HG03354 (cell line): Measurements from ENCODE around the gene TBC1D1.
A peak's percentile ranks its signal among the peaks of the same experiment; 100 is the strongest.

Source experiments
- ATAC-seq: cut with Tn5 transposase; IDR thresholded peaks from one replicate; pipeline ENCODE4 v1.9.1; 2021; ENCODE audit warnings: mild to moderate bottlenecking; ENCODE audit not compliant: unreplicated experiment, poor library complexity, severe bottlenecking

TBC1D1 gene

DNA sequence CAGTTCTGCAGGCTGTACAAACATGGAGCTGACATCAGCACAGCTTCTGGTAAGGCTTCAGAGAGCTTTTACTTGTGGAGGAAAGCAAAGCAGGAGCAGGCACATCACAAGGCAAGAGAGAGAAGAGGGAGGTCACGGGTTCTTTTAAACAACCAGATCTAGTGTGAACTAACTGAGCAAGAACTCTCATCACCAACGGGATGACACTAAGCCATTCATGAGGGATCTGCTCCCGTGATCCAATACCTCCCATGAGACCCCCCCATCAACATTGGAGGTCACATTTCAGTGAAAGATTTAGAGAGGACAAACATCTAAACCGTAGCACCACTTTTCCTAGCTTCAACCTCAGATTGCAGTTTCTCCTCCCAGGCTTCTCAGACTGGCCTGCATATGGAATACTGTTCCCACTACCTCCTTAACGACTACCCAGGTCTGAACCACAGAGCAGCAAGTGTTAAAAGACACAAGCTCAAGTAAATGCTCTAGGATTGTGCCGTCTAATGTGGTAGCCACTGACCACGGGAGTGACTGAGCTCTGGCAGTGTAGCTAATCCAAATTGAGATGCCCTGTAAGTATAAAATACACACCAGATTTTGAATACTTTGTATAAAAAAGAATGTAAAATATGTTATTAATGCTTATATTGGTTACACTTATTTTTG, 262.0 kb downstream of the TBC1D1 start:
- ATAC-seq = no peak

DNA sequence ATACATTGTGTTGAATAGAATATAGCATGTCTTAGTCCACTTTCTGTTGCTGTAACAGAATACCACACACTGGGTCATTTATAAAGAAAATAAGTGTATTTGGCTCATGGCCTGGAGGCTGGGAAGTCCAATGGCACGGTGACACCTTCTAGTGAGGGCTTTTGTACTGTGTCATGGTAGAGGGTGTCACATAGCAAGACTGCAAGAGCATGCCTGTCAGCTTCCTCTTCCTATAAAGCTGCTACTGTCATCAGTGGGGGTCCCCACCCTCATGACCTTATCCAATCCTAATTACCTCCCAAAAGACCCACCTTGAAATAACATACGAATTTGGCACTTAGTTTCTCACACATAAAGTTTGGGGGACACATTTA, 262.5 kb downstream of the TBC1D1 start:
- no peak for ATAC-seq

DNA sequence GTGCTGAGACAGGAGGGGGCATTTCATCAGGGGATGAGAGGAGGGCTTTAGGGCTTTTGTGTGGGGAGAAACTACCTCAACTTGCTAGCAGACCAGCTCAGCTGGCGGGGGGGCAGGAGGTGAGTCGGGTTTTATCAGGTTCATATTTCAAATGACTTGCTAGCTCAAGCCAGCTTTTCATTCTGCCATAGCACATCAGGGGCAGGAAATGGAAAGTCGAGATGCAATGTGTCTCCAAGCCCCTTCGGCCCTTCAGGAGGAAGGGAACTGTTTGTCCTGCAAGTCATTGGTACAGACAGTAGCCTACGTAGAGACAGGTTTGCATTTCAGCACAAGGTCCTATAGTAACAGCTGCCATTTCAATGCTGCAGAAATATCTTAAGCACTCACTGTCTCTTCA, 263.4 kb downstream of the TBC1D1 start:
- no peak for ATAC-seq

DNA sequence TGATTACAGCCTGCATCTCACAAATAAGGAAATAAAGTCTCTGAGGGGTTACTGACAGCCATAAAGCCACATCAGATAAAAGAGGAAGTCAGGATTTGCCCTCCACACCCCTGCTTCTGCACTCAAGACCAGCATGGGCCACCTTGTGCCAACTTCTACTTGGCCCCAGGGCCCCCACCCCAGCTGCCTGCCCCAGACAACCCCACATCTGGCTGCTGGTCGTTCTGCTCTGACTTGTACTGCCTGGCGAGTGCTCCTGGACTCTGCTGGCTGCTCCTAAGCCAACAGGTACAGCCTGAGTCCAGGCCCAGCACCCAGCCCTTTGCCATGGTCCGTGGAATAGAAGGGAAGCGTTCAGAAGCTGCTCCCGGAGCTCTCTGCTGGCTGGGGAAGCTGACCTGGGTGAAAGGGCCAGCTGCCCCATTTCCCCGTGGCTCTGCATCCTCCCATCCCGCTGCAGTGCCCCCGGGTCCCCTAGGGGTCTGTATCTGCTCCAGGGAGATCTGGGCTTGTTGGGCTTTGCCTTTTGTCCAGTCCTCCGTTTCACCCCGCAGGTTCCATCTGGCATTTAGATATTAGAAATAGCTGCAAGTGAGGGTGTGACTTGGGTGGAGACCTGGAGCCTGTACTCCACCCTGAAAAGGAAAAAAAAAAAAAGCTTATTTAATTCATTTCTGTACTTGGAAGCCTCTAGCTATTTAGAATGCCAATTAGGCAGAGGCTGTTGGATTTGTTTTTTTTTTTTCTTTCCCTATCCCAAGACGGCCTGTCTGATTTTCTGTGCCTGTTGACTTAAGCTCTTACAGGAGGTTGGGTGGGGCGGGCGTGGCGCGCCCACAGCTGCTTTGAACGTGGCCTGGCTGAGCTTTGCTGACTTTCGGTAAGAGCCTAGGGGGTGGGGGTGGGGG, 264.1 kb downstream of the TBC1D1 start:
- ATAC-seq = no peak

DNA sequence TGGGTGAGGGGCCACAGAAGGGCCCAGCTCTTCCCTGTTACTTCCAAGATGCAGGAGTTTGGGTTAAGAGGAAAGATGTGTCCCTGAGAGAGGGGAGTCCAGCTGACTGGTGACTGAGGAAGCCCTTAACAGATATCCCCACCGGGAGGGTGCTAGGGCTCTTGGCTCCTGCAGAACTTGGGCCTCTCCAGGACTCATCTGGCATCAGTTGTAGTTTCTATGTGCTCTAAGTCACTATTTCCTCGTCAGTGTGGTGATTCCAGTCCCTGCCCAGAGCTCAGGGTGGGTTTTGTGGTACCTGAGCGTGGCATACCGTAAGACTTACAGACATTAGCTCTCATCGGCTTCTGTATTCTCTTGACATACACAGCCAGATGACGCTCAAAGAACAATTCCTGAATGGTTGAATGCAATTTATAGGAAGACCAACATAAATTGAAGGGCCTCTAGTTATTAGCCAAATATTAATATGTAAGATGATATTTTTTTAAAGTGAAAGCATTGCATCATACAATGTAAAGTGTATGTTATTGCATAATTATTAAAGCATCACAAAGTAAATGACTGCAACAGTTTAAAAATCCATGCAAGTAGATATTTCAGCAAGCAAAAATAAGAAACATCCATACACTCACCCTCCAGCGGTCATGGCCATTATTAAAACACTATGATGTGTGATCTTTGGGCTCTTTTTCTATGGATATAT, 264.9 kb downstream of the TBC1D1 start:
- no peak for ATAC-seq

DNA sequence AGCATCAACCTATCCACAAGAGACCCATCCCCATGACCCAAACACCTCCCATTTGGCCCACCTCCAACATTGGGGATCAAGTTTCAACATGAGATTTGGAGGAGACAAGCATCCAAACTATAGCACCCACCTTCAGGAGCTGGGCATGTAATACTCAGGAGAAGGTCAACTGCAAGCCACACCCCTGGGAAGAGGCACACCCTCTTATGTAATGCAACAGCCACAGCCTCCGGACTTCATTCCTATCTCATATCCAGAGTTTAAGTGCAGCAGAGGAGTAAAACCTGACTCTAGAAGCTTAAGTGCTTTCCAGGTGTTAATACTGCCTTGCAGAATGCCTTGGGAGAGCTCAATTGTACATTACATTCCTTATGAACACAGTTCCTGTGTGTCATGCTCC, 266.7 kb downstream of the TBC1D1 start:
- ATAC-seq = no peak

DNA sequence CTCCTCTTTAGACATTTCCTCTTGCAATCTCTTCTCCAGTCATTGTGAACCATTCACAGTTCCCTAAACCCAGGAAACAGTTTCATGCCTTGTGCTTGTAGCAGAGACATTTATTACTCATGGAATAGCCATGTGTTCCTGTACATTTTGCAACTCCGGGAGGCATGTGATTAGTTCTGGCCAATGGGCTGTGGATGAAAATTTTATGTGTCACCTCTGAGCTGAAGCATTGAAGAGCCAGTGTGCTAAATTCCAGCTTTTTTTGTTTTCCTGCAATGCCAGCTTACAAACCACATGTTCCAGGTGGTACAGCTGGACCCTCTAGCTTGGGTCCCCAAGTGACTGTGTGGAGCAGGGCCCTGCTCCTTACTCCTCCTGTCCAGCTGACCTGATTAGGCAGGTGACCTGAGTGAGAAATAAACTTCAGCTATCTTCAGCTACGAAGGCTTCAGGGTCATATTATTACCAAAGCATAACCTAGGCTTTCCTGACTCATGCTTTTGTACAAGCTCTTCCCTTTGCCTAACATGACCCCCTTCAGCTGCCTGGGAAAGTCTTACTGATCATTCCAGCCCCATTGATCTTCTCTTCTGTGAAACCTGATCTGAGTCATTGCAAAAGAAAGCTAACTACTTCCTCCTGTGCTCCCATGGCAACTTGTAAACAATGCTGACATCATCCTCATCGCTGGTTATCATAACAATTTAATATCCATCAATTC, 269.8 kb downstream of the TBC1D1 start:
- peak; percentile 91 for ATAC-seq

DNA sequence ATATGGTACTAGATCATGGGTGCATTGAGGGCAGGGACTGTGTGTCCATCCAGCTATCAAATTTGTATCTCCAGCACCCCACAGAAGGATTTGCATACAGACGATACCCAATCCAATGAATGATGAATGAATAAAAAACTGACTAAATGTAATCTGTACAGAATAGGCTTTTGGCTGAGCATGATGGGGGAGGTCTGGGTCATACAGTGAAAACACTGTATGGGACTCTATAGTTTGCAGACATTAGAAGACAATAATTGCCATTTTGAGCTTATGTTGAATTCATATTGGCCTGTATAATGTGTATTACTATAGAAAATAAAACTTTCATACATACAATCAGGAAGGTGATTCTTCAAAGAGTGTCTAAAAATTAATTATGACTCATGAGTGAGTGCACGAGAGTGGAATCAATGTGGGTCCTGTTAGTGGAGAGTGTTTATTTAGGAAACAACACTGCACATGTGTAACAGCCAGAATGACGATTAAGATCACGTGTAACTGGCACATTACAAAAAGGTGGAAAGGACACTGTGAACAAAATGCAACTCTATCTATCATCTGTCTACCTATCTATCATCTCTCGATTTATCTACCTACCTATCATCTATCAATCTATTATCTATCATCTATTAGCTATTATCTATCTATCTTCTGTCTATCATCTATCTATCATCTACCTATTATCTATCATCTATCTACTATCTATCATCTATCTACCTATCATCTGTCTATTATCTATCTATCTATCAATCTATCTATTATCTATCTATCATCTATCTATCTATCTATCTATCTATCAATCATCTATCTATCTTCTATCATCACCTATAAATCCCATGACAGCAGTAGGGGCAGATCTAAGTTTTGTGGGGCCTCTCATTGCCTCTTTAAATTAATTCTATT, 270.6 kb downstream of the TBC1D1 start:
- peak; percentile 25 for ATAC-seq

DNA sequence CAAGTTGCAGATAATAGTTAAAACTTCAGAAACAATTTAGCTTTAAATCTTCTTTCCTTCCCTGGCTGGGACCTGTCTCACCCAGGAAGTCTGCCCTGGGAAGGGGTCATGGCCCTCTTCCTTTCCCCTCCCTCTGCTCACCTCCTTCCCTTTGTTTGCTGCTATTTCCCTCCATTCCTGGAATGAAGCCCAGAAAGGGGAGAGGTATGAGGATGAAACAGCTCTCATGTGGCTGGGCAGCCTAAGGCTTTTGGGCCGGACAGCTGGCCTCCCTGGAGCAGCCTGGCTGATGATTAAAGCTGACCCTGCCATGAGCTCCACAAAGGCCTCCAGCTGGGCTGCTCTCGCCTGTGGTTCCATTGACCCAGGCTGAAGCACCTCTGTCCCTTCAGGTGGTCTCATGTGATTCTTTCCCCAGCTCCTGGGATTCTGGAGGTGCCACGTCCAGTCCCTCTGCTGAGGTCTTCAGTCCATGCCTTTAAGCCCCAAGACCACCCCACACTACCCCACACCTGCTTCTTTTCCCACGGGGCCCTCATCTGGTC, 271.4 kb downstream of the TBC1D1 start:
- no peak for ATAC-seq

DNA sequence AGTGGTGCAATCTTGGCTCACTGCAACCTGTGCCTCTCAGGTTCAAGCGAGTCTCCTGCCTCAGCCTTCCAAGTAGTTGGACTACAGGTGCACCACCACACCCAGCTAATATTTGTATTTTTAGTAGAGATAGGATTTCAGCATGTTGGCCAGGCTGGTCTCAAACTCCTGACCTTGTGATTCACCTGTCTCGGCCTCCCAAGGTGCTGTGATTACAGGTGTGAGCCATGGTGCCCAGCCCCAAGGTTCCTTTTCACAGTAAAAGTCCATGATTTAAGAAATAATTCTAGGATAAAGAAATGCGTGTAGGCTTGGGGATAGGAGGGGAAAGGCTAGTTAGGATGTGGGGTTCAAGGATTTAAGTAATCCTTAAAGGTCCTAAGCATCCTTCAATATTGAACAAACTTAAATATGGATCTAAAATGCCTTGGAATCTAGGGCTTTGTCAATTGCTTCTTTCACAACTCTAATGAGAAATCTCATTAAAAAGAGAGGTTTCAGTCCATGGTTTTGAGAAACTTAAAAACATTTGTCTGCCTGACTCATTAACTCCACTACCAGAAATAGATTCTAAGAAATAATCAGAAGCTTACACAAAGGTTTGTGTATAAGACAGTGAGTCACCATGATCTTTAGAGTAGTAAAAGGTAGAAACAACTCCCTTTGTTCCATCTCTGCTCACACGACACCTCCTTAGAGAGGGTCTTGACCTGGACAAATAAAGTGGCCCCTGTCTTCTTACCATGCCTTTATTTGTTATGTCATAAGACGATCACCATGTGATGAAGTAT, 272.5 kb downstream of the TBC1D1 start:
- no peak for ATAC-seq

DNA sequence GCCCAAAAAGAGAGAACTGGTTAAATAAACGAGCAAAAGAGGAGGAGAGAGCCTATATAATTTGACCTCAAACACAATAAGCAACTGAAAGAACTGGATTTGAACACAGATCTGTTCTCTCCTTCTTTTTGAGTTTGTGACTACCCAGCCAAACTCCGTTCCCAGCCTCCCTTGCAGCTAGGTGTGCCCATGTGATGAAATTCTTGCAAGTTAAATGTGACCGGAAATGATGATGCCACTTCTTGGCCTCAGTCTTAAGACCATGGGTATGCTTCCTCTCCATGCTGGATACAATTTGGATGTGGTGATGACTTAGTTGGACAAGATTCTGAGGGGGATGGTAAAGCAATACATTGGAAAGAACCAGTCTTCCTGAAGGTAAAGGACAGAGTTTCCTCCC, 273.5 kb downstream of the TBC1D1 start:
- ATAC-seq = no peak

DNA sequence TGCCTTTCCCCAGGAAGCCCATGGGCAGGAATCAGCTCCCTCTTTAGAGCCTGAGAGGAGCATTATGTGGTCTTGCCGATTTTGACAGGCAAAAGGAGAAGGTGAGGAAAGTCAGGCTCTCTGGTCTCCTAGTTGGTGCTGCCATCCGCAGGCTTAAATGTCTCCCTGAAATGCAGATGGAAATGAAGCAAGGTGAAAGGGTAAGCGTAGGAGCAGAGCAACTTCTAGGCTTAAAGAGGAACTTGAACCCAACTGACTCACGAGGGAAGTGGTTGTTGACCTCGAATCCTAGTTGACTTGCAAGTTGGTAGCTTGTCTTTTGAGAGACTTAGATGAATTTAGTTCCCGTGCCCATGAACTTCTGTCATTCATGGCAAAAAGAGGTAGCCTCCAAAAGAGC, 275.2 kb downstream of the TBC1D1 start:
- no peak for ATAC-seq

DNA sequence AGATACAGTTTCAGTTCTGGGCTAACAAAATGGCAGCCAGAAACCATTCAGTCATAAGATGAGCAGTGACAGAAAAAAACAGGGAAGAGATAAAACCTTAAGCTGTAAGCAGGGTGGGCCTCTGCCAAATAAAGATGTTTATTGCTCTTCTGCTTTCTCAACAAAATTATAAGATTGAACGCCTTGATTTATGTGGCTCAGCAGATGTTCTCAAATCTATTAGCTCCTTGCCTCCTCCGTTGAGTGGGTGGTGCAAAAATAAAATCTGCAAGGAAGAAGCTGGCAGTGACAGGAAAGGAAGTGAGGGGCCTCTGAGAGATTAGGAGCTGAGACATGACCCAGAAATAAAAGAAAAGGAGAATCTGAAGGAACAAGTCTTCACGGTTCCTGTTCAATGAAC, 275.9 kb downstream of the TBC1D1 start:
- no peak for ATAC-seq

DNA sequence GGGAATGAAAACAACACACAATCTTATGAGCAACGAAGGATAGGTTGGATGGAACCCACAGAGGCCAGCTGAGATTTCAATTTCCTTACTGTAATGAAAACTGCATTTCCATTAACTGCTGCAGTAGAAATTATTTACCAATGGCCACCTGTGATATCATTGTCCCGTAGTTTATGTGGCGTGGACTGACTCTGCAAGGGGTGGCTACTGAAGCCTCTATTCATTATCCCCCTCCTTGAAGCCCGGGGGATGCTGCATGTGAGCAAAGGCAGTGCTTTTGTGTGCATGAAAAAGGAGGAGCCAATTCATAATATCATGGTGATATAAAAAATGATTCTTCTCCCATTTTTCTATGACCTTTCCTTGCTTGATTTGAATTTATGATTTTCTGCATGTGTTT, 277.1 kb downstream of the TBC1D1 start:
- ATAC-seq = no peak

DNA sequence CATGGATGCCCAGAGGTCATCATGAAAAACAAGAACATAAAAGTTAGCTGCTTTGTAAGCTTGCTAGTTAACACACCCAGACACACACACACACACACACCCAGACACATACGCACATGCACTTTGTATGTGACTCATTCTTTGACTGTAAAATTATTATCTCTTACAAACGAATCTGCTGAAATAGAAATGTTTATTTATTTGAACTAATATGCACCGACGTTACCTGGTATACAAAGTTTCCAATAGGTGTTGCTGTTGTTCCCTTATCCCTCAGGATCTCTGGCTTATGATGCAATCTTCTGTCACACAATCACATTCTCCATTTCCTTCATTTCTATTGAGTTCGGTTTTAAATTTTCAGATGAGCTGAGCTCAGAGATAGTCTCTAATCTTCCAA, 278.6 kb downstream of the TBC1D1 start:
- no peak for ATAC-seq

DNA sequence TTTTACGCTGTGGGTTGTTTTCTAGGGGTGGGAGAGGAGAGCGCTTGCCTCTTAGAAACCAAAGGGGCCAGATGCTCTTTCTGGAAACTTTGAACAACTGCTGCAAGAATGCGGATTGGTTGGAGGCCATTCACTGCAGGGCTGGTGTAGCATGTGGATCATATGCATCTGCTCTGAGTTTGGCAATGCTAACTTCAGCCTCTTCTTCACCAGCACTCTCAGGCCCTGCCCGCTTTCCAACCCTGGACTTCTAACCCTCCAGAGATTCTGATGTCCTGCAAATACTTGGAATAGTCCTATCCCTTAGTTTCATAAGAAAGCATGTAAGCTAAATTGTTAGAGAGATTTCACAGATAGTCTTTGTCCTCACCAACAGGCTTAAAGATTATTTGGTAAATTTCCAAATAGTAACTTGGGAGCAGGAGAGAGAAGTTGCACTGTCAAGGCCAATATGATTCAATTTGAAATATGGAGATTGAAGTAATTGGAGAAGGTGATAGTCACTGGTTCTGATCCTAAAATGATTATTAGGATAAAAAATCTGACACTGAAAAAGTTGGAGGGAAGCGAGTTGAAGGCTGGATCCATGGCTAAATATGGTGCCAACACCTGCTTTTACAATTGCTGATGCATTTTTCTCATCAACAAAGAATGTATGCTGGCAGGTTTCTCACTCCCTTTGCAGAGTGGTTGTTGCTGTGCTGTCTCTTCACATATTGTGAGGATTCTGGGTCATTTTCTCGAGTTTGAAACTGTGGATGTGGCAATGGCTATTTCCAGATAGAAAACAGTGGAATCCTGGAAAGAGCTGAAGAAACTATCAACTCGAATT, 279.7 kb downstream of the TBC1D1 start:
- ATAC-seq = no peak

DNA sequence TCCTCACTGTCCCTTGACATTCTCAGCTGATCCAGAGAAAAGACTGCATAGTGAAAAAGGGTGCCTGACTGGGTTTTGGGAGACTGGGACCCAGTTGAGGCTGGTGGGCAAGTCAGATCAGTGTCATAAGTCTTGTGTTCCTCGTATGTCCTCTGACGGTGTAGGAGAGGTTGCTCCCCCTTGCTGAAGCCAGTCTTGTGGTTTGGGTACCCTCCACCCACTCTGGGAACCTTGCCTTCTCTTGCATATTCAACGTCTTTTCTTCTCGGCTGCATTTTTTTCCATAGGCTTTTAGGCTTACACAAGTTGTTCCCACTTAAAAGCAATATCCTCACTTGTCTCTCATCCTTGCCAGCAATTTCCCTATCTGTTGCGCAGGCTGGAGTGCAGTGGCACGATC, 281.2 kb downstream of the TBC1D1 start:
- no peak for ATAC-seq
